GM21786 (cell line): ENCODE results near the gene RADX.
A peak's percentile ranks its signal among the peaks of the same experiment; 100 is the strongest.
"Not testable (repeated sequence)": the region's sequence is repeated elsewhere in the genome, so short reads cannot be mapped to it uniquely, and the experiment has no call there.

ENCODE experiments used
- ATAC-seq: cut with Tn5 transposase; IDR thresholded peaks from one replicate; pipeline ENCODE4 v1.9.1; 2021; ENCODE audit not compliant: unreplicated experiment

The RADX gene, protein sequence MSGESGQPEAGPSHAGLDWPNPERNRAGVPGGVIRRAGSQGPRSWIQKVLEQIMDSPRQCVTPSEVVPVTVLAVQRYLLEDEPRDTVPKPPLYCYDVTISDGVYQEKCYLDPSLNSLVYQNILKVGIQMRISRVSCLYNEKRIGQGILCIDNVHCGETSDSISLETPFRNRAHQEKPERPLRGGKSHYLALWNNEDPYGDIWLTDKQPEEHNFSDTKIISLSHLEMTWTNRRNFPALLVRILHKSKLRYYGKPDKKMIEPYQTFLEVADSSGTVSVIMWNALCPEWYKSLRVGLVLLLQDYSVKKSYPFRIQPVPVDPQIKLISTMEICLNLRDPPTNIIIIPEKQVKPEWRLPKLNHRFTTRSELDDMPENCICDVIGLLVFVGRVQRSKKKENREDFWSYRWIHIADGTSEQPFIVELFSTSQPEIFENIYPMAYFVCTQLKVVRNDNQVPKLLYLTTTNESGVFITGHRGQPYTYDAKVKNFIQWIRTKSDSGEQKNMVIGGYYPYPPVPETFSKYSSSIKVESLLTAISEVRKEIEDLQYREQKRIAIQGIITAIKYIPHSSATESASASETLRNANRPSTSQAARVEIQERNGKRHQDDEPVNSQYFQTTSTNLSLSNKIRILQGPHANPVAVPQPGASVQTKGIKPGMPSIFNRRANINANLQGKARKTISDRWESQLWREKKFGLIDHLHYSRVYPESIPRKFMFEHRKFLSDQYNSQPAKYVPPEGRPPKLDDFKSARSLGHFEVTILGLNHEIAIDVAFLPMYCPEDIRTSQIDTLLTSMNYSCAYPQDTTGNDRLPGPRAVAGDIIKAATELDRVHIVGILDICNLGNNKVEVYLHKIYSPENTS

DNA sequence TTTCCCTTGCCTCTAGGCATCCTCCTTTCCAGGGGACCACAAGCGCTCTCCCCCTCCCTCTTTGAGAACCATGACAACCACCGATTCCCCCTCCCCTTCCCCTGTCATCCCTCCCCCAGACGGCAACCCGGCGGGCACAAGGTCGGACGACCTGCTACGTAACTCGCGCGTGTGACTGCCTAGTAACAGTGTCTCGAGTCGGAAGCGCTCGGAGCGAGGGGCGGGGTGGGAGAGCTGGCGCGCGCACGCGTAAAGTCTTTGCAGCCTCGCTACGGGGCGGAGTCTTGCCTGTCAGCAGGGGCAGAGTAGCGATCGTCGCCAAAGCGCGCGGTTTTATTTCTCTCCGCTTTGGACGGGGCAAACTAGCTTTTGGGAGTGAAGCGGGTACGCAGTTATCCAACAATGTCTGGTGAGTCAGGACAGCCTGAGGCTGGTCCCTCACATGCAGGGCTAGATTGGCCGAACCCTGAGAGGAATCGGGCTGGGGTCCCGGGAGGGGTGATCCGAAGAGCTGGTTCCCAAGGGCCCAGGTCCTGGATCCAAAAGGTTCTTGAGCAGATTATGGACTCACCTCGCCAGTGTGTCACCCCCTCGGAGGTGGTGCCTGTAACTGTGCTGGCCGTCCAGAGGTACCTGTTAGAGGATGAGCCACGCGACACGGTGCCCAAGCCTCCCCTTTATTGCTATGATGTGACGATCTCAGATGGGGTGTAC, at the start of gene RADX:
RADX (plus strand) TSS at position 300 of the 714 bp plus-strand sequence; CDS start at position 403, 103 bp downstream.
- ATAC-seq, result peak; percentile 96

GRCh38 chrX:106564986-106565385, 46.8 kb upstream of the RADX start:
- no peak for ATAC-seq

DNA sequence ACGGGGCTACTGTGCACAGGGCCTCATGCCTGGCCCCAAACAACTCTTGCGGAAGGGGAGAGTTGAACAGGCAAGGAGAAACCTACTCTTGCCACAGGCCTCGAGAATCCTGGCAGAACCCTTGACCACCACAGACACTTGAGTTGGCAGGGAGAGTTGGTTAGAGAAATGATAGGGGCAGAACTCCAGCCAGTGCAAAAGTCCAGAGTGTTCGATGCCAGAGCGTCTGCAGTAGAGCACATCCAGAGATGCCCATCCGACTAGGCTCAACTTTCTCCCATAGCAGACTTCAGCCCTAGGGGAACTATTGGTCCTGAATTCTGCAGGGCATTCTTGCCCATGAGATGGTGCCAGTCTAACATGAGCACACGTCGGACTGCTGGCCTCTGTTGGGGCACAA, 45.4 kb upstream of the RADX start:
- ATAC-seq, result no peak

DNA sequence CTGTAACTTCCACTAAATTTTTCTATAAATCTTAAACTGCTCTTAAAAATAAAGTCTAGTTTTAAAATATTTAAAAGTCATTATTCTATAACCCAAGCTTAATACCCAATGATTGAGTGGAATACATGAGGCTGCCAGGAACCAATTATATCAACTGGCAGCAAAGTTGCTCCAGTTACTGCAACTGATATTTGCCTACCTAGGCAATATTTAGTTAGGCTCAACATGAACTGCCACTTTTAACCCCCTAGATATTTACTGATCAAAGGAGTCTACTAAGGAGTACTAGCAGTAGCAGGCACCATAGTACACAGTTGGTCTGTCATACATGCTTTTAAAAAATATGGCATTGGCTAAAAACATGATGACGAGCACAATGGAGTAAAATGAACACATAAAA, 29.9 kb upstream of the RADX start:
- no peak for ATAC-seq

GRCh38 chrX:106585478-106585877, 26.3 kb upstream of the RADX start:
- ATAC-seq, result no peak

DNA sequence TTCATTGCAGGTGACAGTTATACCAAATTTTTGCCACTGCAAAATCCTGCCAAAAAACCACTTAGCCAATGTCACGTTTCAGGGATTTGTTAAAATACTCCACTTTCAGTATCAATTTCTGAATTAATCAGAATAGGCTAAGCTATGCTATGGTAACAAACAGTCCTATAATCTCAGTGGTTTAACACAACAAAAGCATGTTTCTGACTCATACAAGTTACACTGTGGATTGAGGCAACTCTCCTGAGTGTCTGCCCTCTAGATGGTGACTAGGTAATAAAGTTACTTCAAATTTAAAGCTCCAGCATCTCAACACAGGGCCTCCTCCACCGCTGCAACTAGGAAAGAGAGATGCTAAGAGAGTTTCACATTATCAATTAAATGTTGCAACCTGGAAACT, 23.0 kb upstream of the RADX start:
- ATAC-seq, result no peak

GRCh38 chrX:106599411-106599810, 12.4 kb upstream of the RADX start:
- ATAC-seq, result peak; percentile 45

GRCh38 chrX:106606571-106606970, 5.2 kb upstream of the RADX start:
- ATAC-seq, result no peak

- no peak for ATAC-seq
Observed at GRCh38 chrX:106608016-106608415, 3.8 kb upstream of the RADX start.

GRCh38 chrX:106611317-106611678, 480 bp upstream of the RADX start:
- peak; percentile 15 for ATAC-seq

DNA sequence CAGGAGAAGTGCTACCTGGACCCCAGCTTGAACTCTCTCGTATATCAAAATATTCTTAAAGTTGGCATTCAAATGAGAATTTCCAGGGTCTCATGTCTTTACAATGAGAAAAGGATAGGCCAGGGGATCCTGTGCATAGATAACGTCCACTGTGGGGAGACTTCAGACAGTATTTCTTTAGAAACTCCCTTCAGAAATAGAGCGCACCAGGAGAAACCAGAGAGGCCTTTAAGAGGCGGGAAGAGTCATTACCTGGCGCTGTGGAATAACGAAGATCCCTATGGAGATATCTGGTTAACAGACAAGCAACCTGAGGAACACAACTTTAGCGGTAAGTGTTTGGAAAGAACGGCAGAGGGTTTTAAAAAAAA, 600 bp downstream of the RADX start:
- ATAC-seq, result peak; percentile 27

GRCh38 chrX:106613277-106613676, 1.5 kb downstream of the RADX start:
- ATAC-seq, result no peak

DNA sequence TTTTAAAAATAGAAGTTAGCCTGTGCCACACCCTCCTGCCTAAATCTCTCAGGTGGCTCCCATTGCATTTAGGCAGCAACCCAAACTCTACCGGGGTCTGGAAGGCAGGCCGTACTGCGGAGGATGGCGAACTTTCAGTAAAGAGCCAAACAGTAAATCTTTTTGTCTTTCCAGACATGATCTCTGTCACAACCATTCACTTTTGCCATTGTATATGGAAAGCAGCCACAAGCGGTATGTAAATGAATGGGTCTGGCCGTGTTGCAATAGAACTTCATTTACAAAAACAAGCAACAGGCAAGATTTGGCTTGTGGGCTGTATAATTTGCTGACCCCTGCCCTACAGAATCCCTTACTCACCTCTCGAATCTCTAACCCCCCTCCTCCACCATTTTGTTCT, 3.3 kb downstream of the RADX start:
- no peak for ATAC-seq

GRCh38 chrX:106619797-106620196, 8.0 kb downstream of the RADX start:
- ATAC-seq, result no peak

GRCh38 chrX:106621836-106622235, 10.1 kb downstream of the RADX start:
- ATAC-seq, result no peak

DNA sequence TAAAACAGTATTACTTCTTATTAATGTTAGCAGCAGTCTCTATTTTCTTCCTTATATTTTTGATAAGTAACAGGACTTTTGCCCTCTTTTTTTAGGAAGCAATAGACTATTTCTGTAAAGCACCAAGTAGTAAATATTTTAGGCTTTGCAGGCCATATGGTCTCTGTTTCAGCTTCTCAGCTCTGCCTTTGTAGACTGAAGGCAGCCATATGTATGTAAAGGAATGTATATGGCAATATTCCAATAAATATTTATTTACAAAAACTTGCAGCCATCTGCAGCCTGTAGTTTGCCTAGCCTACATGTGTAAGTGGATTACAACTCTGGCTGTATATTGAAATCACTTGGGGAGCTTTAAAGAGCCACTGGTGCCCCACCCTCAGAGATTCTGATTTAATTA, 15.0 kb downstream of the RADX start:
- no peak for ATAC-seq

DNA sequence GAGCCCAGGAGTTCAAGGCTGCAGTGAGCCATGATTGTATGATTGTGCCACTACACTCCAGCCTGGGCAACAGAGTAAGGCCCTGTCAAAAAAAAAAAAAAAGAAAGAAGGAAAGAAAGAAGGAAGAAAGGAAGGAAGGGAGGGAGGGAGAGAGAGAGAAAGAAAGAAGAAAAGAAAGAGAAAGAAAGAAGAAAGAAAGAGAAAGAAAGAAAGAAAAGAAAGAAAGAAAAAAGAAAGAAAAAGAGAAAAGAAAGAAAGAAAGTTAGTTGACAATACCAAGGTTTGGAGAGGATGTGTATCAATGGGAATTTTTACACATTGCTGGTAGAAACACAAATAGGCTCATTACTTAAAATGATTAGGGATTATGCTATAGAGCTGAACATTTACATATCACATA, 19.8 kb downstream of the RADX start:
- ATAC-seq, result no peak

- ATAC-seq, result peak; percentile 95
Observed at GRCh38 chrX:106649523-106650428, 38.0 kb downstream of the RADX start.

- ATAC-seq, result not testable (repeated sequence)
Observed at GRCh38 chrX:106653625-106654024, 41.8 kb downstream of the RADX start.

DNA sequence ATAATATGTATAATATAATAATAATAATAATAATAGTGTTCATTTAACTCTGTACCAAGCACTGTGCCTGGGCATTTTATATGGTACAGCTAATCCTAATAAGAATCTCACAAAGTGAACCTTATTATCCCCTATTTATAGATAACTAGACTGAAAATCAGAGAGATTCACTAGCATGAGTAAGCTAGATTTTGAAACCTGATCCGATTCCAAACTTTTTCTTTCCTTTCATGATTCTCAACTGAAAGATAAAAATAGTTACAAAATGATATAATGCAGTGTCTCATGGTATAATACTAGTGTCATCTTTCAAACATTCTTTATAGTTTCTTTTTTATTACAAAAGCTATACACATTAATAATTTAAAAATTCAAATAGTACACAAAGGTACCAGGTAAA, 58.9 kb downstream of the RADX start:
- ATAC-seq, result no peak

GRCh38 chrX:106672527-106672926, 60.7 kb downstream of the RADX start:
- no peak for ATAC-seq
